A673 (cell line): Measurements from ENCODE around the gene SCARF1.

Experiments
- EZH2 ChIP-seq: fragments of 200-600 bp; sonication (generic); IDR thresholded peaks from 2 replicates; pipeline ENCODE4 v1.6.1; 2017; ENCODE audit warnings: borderline replicate concordance, low read depth, mild to moderate bottlenecking, mixed read lengths, antibody characterized with exemption, low read length; ENCODE audit not compliant: poor library complexity, severe bottlenecking
- TF ChIP-seq, protein P1 (sequence below): fragments of 300-800, 200-600 bp; sonication (generic); conservative IDR thresholded peaks from 2 replicates; pipeline ENCODE4 v1.5.1; 2017; ENCODE audit warnings: low read depth, mild to moderate bottlenecking, antibody characterized with exemption, low read length, moderate library complexity, mixed read lengths

DNA sequence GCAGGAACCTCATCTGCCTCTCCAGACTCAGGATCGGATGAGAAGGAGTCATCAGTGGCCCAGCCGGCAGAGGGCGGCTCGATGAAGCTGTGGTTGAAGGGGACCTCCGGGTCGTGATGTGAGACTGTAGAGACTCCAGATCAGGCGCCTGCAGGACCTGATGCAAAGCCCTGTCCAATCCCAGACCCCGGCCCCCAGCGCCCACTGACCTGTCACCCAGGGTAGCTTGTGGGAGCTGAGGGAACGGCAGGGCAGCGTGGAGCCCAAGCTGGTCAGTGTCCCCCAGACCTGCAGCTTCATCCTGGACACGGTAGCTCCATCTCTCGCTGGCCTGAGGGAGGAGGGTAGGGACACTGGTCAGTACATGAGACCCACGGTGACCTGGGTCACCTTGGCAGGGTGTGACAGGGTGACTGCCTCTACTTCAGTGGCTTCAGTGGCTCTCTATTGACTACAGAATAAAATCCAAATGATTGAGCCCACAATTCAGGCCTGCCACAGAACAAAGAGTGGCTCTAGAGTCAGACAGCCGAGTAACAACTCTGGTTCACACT lies 8.7 kb downstream of the SCARF1 start:
- TF ChIP-seq EZH2 = no peak
- TF ChIP-seq, protein P1, sequence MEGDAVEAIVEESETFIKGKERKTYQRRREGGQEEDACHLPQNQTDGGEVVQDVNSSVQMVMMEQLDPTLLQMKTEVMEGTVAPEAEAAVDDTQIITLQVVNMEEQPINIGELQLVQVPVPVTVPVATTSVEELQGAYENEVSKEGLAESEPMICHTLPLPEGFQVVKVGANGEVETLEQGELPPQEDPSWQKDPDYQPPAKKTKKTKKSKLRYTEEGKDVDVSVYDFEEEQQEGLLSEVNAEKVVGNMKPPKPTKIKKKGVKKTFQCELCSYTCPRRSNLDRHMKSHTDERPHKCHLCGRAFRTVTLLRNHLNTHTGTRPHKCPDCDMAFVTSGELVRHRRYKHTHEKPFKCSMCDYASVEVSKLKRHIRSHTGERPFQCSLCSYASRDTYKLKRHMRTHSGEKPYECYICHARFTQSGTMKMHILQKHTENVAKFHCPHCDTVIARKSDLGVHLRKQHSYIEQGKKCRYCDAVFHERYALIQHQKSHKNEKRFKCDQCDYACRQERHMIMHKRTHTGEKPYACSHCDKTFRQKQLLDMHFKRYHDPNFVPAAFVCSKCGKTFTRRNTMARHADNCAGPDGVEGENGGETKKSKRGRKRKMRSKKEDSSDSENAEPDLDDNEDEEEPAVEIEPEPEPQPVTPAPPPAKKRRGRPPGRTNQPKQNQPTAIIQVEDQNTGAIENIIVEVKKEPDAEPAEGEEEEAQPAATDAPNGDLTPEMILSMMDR = no peak
